HG02759 (cell line): ENCODE data around the gene RPRD2.

ENCODE experiments used
- ATAC-seq: cut with Tn5 transposase; IDR thresholded peaks from one replicate; pipeline ENCODE4 v1.9.1; 2021; ENCODE audit warnings: mild to moderate bottlenecking, moderate library complexity; ENCODE audit not compliant: unreplicated experiment

The RPRD2 gene

DNA sequence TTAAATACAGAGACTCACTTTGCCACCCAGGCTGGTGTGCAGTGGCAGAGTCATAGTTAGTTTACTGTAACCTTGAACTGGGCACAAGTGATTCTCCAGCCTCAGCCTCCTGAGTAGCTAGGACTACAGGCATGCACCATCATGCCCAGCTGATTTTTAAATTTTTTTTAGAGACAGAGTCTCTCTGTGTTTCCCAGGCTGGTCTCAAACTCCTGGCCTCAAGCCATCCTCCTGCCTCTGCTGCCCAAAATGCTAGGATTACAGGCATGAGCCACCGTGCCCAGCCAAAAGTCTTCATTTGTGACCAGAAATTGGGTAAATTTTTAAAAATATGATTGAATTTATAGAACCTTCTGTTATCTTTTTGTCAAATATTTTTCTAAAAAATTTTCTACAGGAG lies 105.3 kb downstream of the RPRD2 start:
- no peak for ATAC-seq

DNA sequence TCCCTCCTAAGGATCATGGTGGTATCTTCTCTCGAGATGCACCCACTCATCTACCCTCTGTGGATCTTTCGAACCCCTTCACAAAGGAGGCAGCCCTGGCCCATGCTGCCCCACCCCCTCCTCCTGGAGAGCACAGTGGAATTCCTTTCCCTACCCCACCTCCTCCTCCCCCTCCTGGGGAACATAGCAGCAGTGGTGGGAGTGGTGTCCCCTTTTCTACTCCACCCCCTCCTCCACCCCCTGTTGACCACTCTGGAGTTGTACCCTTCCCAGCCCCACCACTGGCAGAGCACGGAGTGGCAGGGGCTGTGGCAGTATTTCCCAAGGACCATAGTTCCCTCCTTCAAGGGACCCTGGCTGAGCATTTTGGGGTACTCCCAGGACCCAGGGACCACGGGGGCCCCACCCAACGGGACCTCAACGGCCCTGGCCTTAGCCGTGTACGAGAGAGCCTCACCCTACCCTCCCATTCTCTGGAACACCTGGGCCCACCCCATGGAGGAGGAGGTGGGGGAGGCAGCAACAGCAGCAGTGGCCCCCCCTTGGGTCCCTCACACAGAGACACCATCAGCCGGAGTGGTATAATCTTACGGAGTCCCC lies 108.8 kb downstream of the RPRD2 start:
- no peak for ATAC-seq

DNA sequence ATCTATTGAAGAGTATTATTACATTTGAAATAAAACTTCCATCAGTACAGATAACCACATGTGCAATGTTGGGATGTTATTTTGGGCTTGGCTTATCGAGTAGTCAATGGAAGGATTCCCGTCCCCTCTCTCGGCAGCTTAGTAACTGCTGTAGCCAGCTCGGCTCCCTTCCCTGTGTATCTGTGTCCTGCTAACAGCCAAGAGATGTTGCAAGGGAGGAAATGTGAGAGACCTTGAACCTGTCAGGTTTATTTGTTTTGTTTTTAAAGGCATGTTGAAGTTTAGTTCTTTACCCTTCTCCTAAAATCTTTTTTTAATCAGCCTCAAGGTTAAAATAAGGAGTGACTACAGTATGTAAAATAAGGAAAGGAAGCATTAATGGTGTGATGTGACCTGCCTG lies 109.7 kb downstream of the RPRD2 start:
- no peak for ATAC-seq

DNA sequence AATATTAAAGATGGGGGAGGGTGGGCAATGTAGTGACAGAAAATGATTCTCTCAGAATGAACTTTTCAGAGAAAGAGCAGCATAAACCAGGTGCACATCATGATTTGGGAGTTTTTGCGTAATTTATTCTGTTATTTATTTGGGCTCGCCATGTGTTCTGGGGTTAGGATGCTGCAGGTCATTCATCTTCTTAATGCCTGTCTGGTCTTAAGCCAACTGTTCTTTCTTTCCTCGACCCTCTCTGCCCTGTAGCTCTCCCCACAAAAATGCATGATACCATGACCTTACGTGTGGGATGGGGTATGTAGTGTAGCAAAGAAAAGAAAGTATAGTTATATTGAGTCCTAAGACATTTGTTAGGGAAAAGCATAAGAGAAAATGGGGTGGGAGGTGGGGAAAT lies 110.9 kb downstream of the RPRD2 start:
- ATAC-seq, result no peak

DNA sequence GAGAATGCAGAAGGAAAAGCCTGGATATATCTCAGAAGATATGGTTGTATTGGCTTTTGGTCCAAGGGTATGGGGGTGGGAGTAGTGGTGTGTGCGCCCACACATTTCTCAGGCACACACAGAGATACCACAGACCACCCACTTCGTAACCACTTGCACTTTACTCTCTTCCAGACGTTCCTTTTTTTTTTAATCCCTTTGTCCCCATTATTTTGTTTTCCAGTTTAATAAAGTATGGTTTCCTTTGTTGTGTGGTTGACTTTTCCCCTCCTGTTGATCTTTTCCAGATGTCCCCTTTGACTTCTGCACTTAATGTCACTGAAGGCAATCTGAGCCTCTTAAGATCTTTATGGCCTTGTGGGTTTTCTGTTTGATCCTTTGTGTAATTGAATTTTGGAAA lies 112.8 kb downstream of the RPRD2 start:
- ATAC-seq, result no peak

DNA sequence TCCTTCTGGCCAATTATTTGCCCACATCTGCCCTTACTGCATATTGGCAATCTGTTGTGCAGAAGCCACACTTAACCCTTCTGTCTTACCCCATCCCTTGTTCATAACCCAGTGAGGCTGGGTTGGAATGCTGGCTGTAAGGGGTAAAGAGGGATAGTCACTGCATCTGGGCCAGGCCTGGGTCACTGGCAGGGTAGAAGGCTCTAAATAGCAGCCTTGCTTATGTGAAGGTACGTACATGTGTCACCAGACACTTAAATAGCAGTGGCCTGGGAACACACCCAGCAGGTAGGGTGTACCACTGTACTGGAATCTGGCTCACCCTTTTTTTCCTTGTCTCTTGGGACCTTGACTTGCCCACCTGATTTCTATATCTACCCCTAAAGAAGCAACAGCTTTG lies 113.4 kb downstream of the RPRD2 start:
- ATAC-seq, result no peak

DNA sequence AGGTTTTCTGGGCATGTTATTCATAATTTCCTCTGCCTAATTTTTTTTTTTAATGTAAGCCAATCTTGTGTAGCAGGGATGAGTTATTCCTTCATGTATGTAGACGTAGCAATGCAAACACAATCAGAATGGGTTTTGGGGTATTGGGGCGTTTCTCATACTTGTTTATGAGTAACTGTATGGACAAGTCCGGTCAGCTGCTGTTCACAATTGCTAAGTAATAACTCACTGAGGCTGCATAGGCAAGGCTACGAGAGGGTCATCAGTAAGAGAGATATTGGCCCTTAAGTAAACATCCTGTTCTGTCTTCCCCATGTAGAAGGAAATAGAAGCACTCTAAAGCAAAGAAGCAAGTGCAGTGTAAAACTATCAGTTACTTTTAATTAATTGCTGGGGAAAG lies 113.8 kb downstream of the RPRD2 start:
- ATAC-seq, result no peak

DNA sequence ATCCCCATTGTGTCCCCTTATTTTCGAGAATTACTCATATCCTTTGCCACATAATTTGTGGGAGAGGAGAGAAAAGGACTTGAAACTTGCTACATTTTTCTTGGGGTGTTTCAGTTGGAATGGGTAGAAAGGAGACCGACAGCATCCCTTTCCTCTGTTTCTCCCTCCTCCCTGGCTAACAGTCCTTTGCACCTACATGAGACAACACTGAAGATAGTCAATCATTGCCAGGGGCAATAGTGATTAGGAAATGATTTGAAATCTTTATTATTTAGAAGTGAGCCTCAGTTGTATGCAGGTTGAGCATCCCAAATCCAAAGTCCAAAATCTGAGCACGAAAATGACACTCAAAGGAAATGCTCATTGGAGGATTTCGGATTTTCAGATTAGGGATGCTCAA lies 115.4 kb downstream of the RPRD2 start:
- no peak for ATAC-seq

DNA sequence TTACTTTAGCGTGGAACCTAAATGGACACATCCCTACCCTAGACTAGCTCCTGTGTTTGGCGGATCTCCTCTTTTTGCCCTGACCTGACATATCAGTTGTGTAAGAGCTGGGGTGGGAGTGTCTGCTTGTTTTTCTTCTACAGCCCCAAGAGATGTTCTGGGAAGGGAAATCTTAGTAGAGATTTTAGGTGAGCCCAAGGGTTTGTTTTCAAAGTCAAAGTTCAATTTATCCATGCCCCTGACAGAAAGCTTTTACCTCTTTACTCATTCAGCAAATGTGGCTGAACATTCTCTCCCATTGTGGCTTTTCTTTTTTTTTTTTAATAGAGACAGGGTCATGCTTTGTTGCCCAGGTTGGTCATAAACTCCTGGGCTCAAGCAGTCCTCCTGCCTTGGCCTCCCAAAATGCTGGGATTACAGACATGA lies 116.0 kb downstream of the RPRD2 start:
- no peak for ATAC-seq

DNA sequence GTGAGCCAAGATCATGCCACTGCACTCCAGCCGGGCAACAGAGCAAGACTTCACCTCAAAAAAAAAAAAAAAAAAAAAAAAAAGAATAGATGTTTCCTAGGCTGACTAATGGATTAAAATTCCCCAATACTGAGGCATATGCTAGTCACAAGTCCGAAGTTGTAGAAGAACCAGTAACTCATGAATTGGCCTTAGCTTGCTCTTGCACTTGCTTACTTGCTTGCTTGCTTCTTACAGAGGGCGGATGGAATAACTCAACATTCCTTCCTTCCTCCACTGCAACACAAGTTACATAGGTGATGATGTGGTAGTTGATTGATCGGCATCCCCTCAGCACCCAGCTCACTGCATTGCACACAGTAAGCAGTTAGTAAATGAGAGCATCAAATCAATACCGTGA lies 120.5 kb downstream of the RPRD2 start:
- no peak for ATAC-seq

DNA sequence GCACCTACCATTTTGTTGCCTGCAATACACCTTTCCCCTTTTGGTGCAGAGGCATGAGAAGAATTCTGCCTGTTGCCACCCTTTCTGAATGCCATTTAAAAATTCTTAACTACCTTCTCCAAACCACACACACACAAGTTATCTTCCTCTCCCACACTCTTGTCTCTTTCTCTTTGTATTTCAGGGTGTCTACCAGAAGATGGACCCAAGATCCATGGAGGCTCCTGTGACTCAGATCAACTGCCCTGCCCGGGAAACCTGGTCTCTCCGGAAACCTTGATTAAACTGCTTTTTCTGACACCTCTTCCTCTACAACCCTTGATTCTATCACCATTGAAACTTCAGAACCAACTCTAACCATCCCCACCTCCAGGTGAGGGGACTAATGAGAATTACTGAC lies 120.9 kb downstream of the RPRD2 start:
- no peak for ATAC-seq

DNA sequence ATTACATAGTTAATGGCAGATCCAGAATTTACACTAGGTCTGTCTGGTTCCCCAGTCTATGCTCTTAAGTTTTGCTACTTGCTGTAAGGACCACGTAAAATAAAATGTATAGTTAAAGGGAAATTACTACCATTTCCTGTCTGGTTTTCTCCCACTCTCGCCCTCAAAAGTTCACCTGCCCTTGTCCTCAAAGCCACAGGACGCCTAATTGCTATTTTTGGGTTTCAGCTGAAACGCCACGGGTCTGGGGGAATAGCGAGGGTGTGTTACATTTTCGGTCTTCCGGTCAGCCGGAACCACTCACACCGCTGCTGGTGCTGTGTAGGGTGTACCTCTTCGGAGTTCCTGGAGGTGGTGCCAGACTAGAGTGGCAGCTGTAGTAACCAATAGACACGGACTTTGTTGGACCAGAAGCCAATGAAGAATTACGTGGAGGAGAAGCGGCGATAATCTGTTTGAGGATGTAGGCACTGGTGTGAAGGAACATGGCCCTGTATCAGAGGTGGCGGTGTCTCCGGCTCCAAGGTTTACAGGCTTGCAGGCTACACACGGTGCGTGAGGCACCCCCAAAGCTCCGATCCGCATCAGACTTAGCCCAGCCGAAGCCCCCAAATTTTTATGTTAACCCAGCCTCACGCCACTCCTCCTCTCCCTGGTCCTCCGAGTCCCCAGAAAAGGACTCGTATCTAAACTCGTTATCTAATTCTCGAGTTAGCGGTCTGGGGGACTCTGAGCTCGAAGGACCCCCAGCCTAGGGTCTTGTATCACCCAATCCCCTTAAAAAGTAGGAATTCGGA lies 123.2 kb downstream of the RPRD2 start, which contains the start of gene TARS2:
TARS2 (plus strand) TSS at position 454 of the 797 bp plus-strand sequence; CDS start at position 486, 32 bp downstream.
- peak; percentile 100 for ATAC-seq

DNA sequence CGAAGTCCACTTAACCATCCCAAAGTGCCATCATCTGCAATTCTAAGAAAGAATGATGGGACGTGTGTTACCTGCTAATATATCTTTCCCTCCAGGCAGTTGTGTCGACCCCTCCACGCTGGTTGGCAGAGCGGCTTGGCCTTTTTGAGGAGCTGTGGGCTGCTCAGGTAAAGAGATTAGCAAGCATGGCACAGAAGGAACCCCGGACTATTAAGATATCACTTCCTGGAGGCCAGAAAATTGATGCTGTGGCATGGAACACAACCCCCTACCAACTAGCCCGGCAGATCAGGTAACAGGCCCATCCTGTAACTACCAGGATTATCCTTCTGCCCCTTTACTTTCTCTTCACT lies 123.8 kb downstream of the RPRD2 start:
- ATAC-seq, result no peak

DNA sequence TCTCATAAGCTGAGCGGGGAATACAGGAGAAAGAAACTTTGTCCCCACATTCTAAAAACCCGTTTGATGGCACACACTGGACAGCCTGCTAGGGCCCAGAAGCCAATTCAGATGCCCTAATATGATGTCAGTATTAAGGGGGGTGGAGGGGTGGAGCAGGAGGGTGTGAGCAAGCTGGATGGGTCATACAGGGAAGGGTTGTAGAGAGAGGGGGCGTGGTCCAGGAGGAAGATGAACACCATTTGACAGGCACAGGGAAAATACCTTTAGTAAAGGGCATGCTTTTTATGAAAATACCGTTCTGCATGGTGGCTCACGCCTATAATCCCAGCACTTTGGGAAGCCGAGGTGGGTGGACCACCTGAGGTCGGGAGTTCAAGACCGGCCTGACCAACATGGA lies 129.2 kb downstream of the RPRD2 start:
- ATAC-seq, result no peak

DNA sequence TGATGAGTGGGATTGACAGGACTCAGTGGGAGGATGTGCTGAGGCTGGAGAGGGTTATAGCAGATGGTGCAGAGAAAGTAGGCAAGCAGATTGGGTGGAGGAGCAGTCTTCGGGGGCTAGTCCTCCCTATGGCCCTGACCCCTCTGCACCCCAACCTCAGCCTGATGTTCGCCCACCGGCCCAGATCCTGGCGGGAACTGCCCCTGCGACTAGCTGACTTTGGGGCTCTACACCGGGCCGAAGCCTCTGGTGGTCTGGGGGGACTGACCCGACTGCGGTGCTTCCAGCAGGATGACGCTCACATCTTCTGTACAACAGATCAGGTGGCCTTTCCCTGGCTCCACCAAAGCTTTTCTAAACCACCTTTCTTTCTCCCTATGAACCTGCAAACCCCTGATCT lies 134.4 kb downstream of the RPRD2 start:
- no peak for ATAC-seq

DNA sequence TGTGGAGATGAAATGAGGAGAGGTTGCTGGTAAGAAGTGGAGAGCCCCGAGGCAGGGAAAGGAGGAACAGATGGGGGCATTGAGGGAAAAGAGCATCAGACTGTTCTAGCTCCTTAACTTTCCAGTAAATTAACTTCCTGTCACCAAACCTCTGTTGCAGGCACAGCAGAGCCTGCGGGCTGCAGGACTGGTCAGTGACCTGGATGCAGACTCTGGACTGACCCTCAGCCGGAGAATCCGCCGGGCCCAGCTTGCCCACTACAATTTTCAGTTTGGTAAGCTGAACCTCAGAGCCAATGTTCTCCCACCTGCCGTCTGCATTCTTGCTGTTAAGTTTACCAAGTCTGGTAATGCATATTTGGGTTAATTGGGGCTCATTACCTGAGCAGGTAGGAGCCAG lies 141.5 kb downstream of the RPRD2 start:
- no peak for ATAC-seq

DNA sequence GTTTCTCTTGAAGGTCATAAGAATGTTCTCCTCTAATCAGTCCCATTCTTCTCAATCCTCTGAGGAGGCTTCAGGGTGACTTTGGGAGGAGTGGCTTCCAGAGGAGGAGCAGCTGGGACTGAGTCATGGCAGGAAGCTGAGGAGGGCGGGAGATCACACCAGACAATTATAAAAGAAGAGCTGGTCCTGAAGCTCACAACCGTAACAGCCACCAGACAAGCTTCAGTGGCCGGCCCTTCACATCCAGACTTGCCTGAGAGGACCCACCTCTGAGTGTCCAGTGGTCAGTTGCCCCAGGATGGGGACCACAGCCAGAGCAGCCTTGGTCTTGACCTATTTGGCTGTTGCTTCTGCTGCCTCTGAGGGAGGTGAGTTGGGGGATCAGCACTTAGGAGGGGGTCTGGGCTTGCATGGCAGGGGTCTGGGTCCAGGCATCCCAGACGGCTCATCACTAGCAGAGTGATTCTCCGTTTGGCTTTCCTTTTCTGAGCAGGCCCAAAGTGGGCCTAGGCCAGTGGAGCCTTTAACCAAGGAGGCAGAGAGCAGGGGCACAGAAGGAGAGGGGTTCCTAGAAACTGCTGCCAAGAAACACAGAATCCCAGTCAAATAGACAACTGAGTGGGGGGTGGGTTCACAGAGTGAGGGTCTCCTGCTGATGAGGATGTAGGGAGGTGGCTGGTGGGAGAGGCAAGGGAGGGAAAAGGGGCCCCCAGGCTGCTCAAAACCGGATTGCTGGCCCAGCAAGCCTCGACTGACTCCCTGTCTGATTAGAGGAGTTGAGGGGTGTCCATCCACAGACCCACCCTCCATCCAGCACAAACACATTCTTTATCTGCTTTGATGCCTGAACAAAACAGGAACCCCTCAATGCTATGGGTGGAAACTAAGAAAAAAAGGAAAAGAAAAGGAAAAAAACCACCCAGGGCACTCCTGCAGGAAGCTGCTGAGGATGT lies 144.2 kb downstream of the RPRD2 start, which contains the start of gene ECM1:
ECM1 (plus strand) TSS at position 198 of the 953 bp plus-strand sequence; CDS start at position 299, 101 bp downstream.
- ATAC-seq, result no peak

DNA sequence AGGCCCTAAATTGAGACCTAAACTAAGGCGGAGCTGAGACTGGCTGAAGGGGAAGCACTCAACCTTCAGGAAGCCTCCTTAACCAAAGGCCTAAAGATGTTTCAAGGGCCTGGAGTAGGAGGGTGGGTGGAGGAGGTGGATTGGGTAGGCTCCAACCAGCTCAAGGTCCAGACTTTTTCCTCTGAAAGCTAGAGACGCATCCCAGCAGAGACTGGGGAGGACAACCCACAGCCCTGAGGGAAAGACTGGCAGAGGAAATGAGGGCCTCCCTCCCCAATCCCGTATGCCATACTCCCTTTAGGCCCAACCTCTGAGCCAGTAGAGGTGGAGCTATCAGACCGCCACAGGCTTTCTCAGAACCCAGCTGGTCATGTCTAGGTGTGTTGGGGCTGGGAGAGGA lies 145.0 kb downstream of the RPRD2 start:
- ATAC-seq, result no peak

DNA sequence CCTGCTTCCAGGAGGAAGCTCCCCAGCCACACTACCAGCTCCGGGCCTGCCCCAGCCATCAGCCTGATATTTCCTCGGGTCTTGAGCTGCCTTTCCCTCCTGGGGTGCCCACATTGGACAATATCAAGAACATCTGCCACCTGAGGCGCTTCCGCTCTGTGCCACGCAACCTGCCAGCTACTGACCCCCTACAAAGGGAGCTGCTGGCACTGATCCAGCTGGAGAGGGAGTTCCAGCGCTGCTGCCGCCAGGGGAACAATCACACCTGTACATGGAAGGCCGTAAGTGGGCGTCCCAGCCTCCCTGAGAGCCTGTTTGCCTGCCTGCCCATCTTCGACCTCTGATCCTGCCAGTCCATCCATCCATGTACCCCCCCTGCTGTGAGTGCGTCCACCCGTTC lies 147.6 kb downstream of the RPRD2 start:
- no peak for ATAC-seq

DNA sequence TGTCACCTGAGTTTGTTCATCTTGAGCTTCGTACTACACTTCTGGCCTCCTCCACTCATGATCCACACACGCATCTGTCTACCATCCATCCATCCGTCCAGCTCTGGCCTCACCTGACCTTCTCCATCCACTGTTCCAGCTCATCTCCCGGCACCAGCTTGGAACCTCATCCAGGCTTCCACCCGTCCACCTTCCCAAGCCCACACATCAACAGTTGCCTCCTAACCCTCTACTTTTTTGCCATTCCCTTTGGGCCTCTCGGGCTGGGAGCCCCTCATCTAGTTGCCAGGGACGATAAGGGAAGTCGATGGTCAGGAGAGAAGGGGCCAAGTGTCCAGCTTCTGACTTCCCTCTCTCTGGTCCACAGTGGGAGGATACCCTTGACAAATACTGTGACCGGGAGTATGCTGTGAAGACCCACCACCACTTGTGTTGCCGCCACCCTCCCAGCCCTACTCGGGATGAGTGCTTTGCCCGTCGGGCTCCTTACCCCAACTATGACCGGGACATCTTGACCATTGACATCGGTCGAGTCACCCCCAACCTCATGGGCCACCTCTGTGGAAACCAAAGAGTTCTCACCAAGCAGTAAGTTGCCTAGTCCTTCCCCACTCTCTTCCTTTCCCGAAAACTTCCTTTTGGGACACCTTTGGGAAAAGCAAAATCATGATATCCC lies 148.2 kb downstream of the RPRD2 start:
- no peak for ATAC-seq

DNA sequence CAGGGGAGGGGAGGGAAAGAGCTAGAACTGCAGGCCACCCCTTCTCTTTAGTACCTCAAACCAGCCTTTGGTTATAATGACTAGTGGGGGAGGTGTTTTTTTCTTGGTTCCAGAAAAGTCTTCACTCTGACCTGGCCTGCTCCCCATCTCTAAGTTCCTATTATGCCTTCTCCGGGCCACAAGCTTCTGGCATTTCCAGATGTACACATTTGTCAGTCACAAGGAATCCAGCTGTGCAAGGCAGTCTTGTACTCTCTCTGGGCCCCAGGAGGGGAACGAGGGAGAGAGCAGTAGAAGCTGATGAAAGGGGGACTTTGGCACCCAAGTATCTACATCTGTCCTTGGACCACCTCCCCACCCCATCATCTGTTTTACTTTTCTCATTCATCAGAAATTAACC lies 148.9 kb downstream of the RPRD2 start:
- ATAC-seq, result no peak
